ENCODE results near the gene ADGRD1.

The ADGRD1 gene

DNA sequence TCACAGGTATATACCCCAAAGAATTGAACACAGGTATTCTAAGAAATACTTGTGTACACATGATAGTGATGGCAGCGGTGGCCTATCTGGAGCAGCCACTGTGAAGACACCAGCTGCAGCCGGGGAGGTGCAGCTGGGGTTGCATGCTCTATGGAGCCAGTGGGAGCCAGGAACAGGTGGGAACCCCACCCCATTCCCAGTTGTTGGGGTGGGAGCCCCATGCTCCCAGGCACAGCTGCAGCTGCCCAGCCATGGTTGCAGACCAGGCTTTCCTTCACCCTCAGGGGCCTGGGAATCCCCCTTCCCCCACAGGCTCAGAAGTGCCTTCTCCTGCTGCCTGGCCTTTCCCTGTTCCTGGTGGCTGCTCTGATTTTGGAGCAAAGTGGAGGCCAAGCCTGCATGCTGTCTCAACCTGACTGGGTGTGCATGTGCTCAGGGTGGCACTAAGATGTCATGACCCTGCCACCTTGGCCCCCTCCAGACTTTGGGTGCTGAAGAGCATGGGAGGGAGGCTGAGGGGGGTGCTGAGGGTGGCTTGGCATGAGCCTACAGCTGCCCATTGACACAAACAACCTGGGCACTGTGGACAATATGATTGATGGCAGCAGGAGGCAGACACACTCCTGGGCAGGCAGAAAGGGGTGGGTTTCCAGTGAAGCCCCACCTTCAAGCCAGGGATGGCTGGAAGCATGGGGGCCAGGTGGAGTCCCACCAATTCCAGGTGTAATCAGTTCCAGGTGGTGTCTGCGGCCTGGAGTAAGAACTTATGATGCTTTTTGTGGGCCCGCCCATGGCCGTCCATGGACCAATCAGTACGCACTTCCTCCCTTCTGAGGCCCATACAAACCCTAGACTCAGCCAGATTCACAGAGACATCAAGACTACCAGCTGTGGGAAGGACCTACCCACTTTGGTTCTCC, 234.7 kb downstream of the ADGRD1 start:
- no peak for DNase-seq

DNA sequence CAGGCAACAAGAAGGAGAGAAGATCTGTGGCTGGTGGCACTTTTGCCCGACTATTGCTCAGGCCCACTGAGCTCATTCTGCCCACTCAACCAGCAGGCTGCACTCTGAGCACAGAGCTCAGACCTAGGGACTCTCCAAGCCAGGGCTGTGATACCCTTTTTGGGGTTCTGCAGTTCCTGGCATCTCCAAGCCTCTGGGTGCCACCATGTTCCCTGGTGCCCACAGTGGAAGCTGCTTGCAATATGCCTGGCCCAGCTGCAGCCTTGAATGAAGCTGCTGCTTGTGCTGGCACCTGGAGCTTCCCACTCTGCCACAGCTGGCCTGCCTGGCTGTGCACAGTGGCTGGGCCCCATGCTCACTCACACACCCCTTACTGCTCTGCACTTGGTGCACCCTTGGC, 236.1 kb downstream of the ADGRD1 start:
- DNase-seq, result no peak

DNA sequence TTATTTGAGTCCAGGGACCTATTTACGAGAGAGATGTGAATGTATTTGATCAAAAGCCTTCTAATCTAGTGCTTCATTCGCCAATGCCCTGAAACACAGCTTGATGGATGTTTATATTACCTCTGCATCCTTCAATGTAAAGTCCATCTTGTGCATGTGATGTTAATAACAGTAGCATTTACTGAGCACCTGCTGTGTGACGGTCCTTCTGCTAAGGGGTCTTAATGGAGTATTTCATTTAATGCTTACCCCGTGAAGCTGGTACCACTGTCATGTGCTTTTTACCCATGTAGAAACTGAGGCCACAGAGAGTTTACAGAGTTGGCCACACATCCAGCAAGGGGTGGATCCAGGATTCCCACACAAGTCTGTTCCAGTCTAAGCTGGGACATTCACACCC, 237.3 kb downstream of the ADGRD1 start:
- no peak for DNase-seq
